Stimulated activated CD8-positive, alpha-beta memory T cell treated with anti-CD3 and anti-CD28 coated beads, Interleukin-7, amount 100 ng/mL, for 1 hour (primary cell): ENCODE measurements around the gene DDX56.
"Not testable (repeated sequence)": the region's sequence is repeated elsewhere in the genome, so short reads cannot be mapped to it uniquely, and the experiment has no call there.

Experiments used
- DNase-seq, 2 donors: peaks; one replicate each; pipeline ENCODE4 v3.0.0-alpha.2; 2020; ENCODE audit warnings: low read depth in 2 of 2

The DDX56 gene

GRCh38 chr7:44563171-44563679 is 10.5 kb downstream of the DDX56 start:
- no peak for DNase-seq

DNA sequence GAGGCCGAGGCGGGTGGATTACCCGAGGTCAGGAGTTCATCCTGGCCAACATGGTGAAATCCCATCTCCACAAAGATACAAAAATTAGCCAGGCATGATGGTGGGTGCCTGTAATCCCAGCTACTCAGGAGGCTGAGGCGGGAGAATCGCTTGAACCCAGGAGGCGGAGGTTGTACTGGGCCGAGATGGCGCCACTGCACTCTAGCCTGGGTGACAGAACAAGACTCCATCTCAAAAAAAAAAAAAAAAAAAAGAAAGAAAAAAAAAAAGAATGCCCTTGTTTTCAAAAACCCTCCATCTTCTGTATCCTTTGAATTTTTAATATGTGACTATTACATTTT is 11.1 kb downstream of the DDX56 start:
- not testable (repeated sequence) for DNase-seq

DNA sequence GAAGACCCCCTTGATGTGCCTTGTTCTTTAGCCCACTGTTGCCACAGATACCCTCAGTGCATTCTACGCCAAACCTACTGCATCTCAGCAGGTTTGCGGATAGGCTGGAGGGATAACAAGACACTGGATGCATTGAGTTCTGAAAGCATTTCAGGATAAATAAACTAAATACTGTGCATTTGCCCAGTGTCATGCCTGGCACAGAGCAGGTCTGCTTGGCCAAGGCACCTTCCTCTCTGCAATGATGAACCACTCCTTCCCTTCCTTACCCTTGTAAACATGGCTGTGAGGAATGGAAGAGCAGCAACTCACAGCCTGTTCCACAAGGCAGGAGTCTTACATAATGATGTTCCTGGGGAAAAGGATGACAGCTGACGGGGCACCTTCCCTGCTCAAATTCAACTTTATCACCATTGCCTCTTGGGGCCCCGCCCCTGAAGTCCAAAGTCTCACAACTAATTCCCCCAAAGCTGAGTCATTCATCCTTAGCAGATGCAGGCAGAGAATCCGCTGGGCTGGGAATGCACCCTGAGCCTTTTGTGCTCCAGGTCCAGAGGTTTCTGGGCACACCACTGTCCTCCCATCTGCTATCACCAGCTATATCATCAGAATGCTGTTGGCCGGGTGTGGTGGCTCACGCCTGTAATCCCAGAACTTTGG is 11.6 kb downstream of the DDX56 start:
- DNase-seq: no peak

GRCh38 chr7:44561481-44561880 is 12.2 kb downstream of the DDX56 start:
- DNase-seq: no peak

DNA sequence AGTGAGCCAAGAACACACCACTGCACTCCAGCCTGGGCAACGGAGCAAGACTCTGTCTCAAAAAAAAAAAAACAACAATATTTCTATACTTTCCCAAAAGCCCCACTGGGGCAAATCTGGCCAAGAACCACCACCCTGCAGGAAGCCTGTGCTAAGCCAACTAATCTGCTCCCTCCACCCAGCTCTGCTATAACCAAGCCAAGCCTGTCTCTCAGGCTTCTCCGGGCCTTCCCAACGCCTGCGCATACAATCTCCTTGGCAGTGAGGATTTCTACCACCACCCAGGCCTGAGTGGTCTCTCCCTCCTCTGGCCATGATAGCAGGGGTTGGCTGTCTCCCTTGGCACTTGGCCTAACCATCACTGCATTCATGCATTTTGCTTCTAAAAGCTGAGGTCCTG is 14.2 kb downstream of the DDX56 start:
- no peak for DNase-seq

DNA sequence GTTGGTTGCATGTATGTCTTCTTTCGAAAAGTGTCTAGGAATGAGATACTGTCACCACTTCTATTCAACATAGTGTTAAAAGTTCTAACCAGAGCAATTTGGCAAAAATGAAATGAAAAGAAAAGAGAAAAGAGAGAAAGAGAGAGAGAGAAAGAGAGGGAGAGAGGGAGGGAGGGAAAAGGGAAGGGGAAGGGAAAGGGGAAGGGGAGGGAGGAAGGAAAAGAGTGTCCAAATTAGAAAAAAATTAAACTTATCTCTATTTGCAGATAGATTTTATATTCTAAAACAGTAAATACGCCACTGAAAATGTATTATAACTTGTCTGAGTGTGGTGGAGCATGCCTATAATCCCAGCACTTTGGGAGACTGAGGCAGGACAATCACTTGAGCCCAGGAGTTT is 16.2 kb downstream of the DDX56 start:
- DNase-seq: no peak

GRCh38 chr7:44555350-44555749 is 18.4 kb downstream of the DDX56 start:
- no peak for DNase-seq

DNA sequence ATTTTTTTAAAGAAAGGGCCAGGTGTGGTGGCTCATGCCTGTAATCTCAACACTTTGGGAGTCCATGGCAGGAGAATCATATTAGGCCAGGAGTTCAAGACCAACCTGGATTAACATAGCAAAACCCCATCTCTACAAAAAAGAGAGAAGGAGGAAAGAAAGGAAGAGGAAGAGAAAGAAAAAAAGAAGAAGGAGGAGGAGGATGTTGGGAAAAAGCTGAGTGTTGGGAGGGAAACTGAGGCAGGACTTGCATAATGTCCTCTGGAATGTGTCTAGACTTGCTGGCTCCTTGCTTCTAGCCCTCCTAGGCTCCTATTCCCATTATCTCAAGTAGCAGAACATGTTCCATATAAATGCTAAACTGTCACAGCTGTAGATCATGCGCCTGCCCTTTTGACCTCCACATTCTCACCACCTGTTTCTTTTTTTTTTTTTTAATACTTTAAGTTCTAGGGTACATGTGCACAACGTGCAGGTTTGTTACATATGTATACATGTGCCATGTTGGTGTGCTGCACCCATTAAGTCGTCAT is 21.2 kb downstream of the DDX56 start:
- DNase-seq: not testable (repeated sequence)

DNA sequence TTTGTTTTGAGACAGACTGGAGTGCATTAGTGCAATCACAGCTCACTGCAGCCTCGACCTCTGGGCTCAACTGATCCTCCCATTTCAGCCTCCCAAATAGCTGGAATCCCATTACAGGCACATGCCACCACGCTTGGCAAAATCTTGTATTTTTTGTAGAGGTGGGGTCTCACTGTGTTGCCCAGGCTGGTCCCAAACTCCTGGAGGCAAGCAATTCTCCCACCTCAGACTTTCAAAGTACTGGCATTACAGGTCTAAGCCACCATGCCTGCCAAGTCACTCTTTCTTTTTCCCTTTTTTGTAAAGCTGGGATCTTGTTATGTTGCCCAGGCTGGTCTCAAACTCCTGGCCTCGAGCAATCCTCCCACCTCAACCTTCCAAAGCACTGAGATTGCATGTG is 24.3 kb downstream of the DDX56 start:
- no peak for DNase-seq

- DNase-seq: no peak
These were observed 24.8 kb downstream of the DDX56 start for GRCh38 chr7:44548893-44549292.

DNA sequence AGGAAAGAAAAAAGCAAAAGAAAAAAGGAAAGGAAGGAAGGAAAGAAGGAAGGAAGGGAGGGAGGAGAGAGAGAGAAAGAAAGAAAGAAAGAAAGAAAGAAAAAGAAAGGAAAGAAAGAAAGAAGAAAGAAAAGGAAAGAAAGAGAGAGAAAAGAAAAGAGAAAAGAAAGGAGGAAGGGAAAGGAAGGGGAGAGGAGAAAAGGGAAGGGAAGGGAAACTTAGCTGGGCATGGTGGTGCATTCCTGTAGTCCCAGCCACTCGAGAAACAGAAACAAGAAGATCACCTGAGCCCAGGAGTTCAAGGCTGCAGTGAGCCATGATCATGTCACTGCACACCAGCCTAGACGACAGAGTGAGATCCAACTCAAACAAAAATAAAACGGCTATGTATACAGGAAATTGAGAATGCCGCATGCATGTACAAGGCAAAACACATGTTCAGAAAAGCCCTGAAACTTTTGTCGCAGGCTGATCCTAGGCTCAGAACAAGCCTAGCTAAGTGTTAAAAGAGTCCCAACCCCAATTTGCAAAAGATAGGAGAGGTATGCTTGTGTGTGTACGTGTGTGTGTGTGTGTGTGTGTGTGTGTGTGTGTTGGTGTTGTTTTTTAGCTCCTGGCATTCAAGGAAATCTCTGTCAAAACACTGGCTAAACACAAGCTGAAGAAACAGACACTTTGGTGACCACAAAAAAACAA is 26.0 kb downstream of the DDX56 start:
- DNase-seq: no peak

GRCh38 chr7:44541876-44542610 is 31.7 kb downstream of the DDX56 start:
- DNase-seq: no peak

DNA sequence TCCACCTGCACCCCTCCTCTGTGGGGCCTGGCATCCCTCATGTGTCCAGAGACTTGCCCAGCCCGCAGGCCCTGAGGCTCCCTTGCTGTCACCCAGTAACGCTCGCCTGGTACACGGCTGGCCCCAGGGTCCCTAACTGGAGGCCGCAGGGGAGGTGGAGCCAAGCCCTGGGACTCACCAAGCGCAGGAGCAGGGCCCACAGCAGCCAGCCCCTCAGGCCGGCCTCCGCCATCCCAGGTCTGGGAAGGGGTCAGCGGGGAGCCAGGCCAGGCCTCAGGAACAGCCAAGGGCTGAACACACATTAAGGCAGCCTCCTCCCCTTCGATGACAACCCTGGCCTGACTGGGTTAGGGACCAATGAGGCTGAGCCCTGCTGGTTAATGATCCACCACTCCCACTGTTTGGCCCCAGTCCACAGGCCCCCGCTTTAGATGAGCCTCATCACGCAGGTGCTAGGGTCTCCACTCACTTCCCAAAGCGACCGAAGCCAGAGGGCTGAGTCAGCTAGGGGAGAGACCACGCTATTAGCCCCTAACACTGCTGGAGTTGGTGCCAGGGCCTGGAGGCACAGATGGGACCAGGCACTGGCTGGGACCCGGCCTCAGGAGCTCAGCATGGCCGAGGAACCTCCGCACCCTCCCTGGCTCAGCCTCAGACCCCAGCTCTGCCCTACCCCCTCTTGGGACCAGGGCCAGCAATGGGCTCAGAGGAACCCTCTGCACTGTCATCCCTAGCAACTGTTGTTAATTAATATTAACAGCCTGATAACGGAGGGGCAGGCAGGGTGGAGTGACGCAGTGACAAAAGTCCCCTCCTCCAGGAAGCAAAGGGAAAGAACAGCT is 32.5 kb downstream of the DDX56 start, which contains the start of gene NPC1L1:
Gene NPC1L1 (minus strand): TSS at position 303 of the 842 bp plus-strand sequence. CDS start 71 bp downstream, at position 232.
- DNase-seq: no peak

DNA sequence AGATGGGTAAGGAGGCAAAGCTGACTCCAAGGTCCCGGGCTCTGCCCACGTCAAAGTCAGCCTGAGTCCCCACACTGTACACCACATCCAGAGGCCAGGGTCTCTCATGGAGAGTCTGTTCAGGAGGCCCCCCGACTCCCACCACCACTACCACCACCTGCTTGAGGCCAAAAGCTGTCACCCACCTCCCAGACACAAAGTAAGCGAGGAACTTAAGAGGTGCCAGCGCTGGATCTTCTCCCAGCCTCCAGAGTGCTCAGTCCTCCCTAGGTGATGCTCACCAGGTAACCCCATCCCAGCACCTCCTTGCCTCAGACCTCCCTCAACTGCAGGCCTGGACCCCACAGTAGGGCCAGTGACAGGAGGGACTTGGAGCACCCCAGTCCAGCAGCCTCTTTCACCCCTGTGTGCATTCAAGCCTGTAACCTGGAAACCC is 33.1 kb downstream of the DDX56 start:
- DNase-seq: no peak

DNA sequence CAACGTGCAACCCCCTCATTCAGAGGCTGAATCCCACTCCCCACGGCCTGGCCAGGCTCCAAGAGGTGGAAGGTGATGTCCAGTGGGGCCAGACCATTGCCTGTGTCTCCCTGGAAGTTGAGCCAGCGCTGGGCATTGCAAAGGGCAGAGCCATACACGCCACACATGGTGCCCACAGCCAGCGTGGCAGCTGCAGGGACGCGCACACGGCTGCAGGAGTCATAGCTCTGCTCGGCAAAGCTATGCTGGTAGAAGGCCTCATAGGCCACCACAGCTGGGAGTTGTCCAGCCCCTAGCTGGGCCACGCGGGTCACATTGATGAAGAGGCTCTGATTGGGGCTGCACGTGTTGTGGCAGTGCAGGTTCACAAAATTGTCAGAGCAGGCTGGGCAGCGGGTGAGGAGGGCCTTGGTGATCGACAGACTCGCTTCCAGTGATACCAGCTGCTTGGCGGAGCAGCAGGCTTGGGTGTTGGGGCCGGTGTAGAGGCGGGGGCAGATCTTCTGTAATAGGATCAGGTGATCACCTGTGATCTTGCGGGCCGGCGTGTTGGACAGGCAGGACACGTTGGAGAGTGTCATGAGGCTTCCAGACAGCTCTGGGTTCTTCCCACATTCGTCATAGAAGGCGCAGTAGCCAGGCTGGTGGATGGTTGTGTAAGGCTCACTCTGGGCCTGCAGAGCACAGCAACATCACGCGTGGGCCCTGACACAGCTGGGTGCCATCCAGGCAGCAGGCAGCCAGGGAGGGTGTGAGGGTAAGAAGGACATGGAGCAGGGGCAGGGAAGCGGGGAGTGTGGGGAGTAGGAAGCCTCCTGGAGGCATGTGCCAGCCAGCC is 33.8 kb downstream of the DDX56 start:
- DNase-seq: no peak

GRCh38 chr7:44538798-44539668 is 34.7 kb downstream of the DDX56 start:
- no peak for DNase-seq

DNA sequence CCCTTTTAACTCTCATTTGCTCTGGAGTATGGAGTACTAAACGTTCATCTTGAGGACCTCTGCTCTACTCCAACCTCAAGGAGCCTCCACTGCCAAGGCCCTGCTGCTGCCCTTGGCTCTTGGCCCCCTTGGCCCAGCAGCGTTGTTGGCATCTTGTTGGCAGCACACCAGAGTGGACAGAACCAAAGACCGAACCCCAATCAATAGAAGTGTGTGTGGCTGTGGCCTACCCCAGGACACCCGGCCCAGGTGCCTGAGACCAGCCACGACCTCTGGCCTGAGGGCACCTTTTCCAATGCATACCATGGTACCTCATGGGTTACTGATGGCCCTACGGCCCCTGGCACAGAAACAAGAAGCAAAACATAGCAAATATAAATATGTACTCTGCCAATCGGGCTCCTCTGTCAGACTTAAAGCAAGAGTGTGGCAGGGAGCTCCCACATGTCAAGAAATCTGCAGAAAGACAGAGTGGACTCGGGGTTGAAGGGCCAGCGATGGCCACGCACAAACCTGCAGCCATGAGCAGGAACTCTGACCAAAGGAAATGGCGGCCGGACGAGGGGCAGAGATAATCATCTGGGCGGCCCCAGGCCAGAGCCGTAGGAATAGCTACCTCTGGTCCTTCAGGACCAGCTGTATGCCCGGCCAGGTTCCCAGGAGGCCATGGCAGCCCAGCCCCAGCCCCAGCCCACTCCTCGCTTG is 35.5 kb downstream of the DDX56 start:
- DNase-seq: no peak

DNA sequence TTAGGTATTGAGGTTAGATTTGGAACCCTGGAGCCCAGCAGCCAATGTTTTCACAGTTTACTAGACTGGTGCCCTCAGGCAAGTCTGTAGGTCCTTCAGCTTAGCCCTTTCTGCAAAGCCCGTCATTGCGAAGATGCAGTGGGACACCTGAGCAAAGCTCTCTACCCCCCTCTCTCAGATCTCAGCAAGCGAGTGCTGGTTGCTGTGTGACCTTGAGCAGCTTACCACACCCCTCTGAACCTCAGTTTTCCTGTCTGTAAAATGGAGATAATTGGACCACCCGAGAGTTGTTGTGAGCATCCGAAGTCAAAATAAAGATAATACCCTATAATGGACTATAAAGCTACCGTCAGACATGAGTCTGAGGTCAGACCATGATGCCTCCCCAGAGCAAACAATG is 36.3 kb downstream of the DDX56 start:
- DNase-seq: no peak

DNA sequence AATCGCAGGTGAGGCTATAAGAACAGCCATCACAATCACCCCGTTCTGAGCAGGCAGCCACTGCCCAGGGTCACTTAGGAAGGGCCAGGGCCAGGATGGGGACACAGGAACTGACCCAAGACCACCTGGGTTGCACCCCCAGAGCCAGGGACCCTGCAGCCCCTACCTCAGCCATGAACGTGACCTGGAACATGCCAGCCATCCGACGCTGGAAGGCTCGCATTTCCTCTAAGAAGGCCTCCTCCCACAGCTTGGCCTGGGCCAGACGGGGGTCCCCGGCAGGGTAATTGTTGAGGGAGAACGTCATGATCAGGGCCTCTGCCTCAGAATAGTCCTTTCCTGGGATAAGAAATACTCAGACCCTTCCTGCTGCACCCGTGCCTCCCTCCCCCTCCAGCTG is 37.6 kb downstream of the DDX56 start:
- DNase-seq: no peak
